ENCODE data around the gene MMGT1. TPM values are rescaled to one million over a fixed set of nuclear protein-coding genes. Genes with fewer than 3 reads are reported as not detected.
A peak's percentile ranks its signal among the peaks of the same experiment; 100 is the strongest.

MMGT1 gene
- total RNA-seq, 2 donors from 2014 or later, result 23.9 to 26.9 TPM

DNA sequence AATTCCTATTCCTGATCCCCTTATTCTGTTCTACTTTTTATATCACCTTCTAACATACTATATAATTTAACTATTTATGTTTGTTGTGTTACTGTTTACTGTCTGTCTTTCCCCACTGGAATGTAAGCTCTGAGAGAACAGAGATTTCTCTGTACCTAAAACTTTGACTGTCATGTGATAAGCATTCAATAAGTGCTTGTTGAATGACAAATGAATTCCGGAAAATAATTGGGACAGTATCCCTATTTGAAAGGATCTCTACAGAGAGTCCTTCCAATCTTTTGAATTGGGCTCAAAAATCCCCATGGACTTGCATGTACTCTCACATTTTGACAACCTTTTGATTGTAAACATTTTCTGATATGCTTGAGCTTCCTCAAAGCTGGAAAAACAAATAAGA lies 1.6 kb upstream of the MMGT1 start:
- H3K36me3 ChIP-seq, result no peaks in the 10 kb centered on the region
- DNase-seq, result no peak
- TF ChIP-seq, protein P1, sequence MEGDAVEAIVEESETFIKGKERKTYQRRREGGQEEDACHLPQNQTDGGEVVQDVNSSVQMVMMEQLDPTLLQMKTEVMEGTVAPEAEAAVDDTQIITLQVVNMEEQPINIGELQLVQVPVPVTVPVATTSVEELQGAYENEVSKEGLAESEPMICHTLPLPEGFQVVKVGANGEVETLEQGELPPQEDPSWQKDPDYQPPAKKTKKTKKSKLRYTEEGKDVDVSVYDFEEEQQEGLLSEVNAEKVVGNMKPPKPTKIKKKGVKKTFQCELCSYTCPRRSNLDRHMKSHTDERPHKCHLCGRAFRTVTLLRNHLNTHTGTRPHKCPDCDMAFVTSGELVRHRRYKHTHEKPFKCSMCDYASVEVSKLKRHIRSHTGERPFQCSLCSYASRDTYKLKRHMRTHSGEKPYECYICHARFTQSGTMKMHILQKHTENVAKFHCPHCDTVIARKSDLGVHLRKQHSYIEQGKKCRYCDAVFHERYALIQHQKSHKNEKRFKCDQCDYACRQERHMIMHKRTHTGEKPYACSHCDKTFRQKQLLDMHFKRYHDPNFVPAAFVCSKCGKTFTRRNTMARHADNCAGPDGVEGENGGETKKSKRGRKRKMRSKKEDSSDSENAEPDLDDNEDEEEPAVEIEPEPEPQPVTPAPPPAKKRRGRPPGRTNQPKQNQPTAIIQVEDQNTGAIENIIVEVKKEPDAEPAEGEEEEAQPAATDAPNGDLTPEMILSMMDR (IDR thresholded peaks at IDR 0.05), result no peak
- no peak overlapping the region for H3K27ac ChIP-seq
- no peak overlapping the region for H3K9ac ChIP-seq (ENCODE audit: low read depth in 2 of 2, low read length in 2 of 2)
- no peak overlapping the region for H3K4me3 ChIP-seq
- no peaks in the 10 kb centered on the region for H3K4me1 ChIP-seq
- H3K9me3 ChIP-seq, result no peaks in the 10 kb centered on the region
- intact Hi-C loops (cut with DNase I), result no loop called here
- no peaks in the 10 kb centered on the region for H3K27me3 ChIP-seq

- intact Hi-C loops (cut with DNase I), result no loop called here
- no peaks in the 10 kb centered on the region for H3K27me3 ChIP-seq
Observed at GRCh38 chrX:135974279-135974856, 580 bp upstream of the MMGT1 start.

DNA sequence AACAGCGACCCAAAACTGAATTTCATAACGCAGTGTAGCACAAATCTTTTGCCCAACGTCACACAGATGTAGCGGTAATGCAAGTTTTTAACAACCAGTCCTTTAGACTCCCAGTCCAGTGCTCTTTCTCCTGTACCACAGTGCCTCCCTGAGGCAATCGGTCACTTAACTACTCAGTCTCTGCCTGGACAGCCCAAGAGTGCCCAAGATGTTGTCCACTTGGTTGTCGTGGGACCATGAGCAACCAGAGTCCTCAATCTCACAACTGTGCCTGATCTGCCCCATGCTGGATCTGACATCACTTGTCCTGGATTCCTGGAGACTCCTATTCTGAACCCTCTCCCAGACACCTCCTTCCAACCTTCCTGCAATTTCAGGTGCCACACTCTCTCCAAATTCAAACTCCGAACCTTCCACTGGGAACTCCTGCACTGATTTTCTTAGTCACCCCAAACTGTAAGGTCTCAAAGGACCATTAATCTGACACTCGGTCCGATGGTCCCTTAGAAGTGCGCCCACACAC lies 702 bp downstream of the MMGT1 start:
- DNase-seq, result peak; percentile 38
- peak overlapping the region; percentile 51 for H3K4me3 ChIP-seq
- H3K36me3 ChIP-seq, result no peaks in the 10 kb centered on the region
- H3K9me3 ChIP-seq, result no peaks in the 10 kb centered on the region
- no peaks in the 10 kb centered on the region for H3K4me1 ChIP-seq
- H3K27ac ChIP-seq, result peak overlapping the region; percentile 86
- TF ChIP-seq, protein P1 (IDR thresholded peaks at IDR 0.05), result no peak
- intact Hi-C loops (cut with DNase I), result no loop called here
- no peaks in the 10 kb centered on the region for H3K27me3 ChIP-seq
- H3K9ac ChIP-seq (ENCODE audit: low read depth in 2 of 2, low read length in 2 of 2), result peak overlapping the region; percentile 78 to 79

More at GRCh38 chrX:135974279-135974856, 580 bp upstream of the MMGT1 start:
- TF ChIP-seq, protein P1 (IDR thresholded peaks at IDR 0.05), result no peak
- peak; percentile 72 for DNase-seq
- Histone ChIP-seq H3K9me3 (no peaks in the 10 kb centered on the region), H3K36me3 (no peaks in the 10 kb centered on the region), H3K9ac (ENCODE audit: low read depth in 2 of 2, low read length in 2 of 2) (no peak overlapping the region), H3K27ac (no peak overlapping the region), H3K4me1 (no peaks in the 10 kb centered on the region), H3K4me3 (no peak overlapping the region)

GRCh38 chrX:135951291-135951690 lies 22.5 kb downstream of the MMGT1 start:
- no peaks in the 10 kb centered on the region for H3K4me1 ChIP-seq
- H3K36me3 ChIP-seq, result no peaks in the 10 kb centered on the region
- no peaks in the 10 kb centered on the region for H3K27me3 ChIP-seq
- TF ChIP-seq, protein P1 (IDR thresholded peaks at IDR 0.05), result no peak
- H3K27ac ChIP-seq, result no peak overlapping the region
- intact Hi-C loops (cut with DNase I), result no loop called here
- no peak overlapping the region for H3K9ac ChIP-seq (ENCODE audit: low read depth in 2 of 2, low read length in 2 of 2)
- DNase-seq, result no peak
- no peak overlapping the region for H3K4me3 ChIP-seq
- H3K9me3 ChIP-seq, result no peaks in the 10 kb centered on the region

DNA sequence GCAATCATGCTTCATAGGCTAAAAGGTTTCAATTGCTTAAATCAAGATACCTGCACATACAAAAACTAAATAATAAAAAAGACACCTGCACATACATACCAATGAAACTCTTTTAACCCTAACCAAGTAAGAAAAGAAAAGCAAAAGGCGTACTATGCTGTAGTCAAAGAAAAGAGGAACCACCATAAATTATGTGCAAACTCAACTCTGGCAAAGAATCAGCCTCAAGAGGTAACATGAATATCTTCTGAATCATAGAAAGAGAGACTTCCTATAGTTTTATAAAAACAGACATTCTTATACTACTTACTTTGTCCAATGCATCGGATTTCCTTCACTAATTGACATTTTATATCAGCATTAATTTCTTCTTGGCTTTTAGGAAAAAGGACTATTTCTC lies 29.3 kb downstream of the MMGT1 start:
- H3K36me3 ChIP-seq, result no peaks in the 10 kb centered on the region
- no peak for DNase-seq
- H3K27me3 ChIP-seq, result no peaks in the 10 kb centered on the region

More for the DNA sequence above, 29.3 kb downstream of the MMGT1 start:
- no peaks in the 10 kb centered on the region for H3K4me1 ChIP-seq
- intact Hi-C loops (cut with DNase I), result no loop called here
- H3K9me3 ChIP-seq, result no peaks in the 10 kb centered on the region
- no peak overlapping the region for H3K27ac ChIP-seq
- no peak overlapping the region for H3K4me3 ChIP-seq
- H3K9ac ChIP-seq (ENCODE audit: low read depth in 2 of 2, low read length in 2 of 2), result no peak overlapping the region
- TF ChIP-seq, protein P1 (IDR thresholded peaks at IDR 0.05), result no peak

All from colonic mucosa (tissue), 4 donors.